GM19455 (cell line): ENCODE measurements around the gene GRK1.

Experiments
- ATAC-seq: cut with Tn5 transposase; IDR thresholded peaks from one replicate; pipeline ENCODE4 v1.9.1; 2021; ENCODE audit not compliant: unreplicated experiment

Gene GRK1

GRCh38 chr13:113632706-113633484, 34.1 kb upstream of the GRK1 start:
- no peak for ATAC-seq

DNA sequence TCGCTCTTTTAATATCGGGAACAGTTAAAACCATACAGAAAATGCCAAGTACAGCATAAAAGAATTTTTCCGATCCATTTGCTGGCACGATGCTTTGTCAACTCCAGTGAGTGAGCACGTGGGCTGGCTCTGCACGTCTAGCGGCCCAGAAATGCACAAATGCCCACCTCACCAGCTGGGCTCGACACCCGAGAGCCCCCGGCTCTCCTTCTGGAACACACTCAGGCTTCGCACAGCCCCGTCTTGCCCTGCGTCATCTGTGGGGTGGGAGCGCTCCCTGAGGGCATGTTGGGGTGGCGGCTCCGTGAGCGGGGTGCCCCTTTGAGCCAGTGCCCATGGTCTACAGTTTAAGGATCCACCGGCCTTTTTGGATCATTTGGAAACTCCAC, 33.5 kb upstream of the GRK1 start:
- ATAC-seq = no peak

DNA sequence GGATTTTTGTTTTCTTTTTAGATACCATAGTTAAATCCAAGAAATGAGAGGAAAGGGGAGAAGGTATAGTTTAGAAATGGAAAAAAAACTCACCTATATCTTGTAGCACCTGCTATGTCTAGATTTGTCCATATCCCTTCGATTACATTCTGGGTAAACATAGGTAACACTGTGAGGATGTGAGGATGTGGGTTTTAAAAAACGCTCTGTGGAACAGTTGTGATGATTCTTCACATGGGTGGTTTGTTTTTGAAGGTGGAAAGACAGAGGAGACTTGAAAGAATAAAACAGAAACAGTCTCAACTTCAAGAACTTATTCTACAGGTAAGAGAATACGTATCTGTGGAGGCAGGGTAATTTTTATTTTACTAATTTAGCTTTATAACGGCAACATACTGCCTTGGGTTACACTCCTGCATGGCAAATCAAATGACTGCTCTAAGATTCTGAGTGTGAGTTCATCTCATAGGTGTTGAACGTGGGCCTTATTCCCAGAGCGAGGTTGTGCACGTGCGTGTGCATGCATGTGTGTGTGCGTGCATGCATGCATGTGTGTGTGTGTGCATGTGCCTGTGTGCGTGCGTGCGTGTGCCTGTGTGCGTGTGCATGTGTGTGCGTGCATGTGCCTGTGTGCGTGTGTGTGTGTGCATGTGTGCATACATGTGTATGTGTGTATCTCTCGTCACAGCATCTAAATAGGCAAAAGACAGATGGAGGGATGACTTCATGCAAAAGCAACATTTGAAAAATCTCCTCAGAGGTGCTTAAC, 32.6 kb upstream of the GRK1 start:
- ATAC-seq = no peak

DNA sequence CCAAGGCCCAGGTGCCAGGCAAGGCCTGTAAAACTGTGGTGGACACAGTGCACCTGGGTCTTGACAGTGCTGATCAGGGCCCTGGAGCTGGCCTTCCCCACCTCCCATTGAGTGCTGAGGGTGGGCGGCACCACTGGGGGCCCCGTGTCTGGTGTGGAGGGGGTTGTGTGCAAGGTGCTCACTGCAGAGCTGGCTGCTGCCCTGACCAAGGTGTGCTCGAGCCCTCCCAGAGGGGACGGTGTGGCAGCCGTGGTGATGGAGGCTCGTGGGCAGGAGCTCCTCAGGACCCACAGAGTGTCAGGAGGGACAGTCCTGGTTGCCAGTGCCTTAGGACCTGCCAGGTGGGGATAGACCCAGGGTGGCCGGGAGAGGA, 32.0 kb upstream of the GRK1 start:
- no peak for ATAC-seq

DNA sequence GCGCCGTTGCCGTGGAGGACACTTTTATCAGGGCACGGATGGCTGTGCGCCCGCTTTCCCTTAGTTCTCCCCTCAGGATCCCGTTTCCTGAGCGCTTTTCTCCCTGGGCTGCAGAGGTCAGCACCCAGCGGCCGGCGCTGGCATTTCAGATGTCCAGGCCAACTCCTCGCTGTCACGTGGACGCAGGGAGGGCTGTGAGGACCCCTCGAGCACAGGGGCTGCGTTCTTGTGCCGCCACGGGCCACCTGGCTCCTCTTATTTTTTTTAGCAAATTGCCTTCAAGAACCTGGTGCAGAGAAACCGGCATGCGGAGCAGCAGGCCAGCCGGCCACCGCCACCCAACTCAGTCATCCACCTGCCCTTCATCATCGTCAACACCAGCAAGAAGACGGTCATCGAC, 31.3 kb upstream of the GRK1 start:
- no peak for ATAC-seq

DNA sequence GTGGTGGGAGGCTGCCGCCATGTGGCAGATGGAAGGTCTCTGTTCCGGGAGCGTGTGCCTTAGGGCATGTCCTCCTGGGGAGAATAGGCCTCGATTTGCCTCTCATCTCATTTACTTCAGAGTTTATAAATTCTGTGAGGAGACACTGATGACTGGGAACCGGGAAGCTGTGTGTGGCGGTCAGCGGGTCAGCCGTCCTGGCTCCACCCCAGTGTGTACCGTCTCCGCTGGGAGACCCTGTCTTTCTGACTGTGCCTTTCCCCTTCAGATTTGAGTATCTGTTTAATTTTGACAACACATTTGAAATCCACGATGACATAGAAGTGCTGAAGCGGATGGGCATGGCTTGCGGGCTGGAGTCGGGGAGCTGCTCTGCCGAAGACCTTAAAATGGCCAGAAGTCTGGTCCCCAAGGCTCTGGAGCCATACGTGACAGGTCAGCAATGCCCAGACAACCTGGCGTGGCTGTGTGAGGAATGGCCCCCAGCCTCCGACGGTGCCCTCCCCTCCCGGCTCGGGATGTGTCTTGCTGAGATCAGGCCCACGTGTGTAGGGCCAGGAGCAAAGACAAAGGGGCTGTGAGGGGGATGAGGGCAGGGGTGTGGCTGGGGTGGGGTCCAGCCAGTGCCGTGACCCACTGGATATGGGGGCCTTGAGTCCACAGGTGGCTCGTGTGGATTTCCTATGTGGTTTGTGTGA, 30.6 kb upstream of the GRK1 start:
- ATAC-seq = no peak

GRCh38 chr13:113637262-113638160, 29.5 kb upstream of the GRK1 start:
- ATAC-seq = no peak

DNA sequence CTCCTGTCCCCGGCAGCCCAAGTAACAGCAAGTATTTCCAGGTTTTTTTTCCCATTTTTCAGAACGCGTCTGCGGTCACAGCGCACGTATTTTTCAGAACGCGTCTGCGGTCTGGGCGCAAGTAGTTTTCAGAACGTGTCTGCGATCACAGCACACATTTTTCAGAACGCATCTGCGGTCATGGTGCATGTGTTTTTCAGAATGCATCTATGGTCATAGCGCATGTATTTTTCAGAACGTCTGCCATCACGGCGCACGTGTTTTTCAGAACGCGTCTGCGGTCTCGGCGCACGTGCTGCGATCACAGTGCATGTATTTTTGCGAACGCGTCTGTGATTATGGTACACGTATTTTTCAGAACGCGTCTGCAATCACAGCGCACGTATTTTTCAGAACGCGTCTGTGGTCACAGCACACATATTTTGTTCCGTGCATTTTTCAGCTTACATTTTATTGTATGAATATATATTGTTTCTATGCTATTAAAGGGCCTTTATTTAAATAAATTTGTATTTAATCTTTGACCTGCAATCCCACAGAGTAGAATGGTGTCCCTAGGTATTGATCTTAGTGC, 28.8 kb upstream of the GRK1 start:
- ATAC-seq = no peak

DNA sequence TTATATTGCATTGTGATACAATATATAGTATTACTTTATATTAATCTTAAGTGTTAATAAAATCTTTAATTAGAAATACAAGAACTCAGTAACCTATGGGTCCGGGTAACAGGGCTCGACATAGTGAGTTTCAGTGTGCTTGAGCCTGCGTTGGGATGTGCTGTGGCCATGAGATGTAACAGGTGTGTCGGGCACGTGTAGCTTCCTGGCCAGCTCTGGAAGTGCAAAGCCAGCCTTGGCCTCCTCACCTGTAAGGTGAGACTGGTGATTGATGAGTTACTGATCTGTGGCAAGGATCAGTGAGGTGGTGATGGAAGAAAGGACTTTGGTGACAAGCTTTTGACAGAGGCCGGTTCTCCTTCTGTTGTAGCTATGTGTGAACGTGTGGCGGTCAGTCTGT, 28.2 kb upstream of the GRK1 start:
- ATAC-seq = no peak

DNA sequence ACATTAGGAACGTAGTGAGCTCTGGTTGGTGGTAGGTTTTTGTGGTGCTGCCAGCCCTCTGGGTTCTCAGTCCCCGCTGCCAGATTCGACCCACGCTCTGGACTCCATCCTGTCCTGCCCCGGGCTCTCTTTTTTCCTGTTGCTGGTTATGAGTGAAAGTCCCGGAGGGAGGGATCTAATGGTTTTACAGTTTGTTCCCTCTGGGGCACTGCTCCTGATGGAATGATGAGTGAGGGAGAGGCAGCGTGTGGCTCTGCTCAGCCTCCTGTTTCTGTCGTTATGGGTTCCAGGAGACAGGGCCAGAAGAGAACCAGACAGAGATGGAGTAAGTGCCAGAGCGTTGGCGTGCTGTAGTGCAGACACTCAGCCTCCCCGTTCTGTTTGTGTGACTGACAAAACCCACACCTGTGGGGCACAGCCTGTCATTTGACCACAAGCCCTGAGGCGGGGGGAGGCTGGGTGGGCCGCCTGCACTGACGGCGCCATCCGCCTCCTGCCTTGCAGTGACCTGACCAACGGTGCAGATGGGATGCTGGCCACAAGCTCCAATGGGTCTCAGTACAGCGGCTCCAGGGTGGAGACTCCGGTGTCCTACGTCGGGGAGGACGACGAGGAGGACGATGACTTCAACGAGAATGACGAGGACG, 27.3 kb upstream of the GRK1 start:
- no peak for ATAC-seq

- no peak for ATAC-seq
These were observed 25.6 kb upstream of the GRK1 start for GRCh38 chr13:113641426-113641825.

GRCh38 chr13:113642563-113642962, 24.5 kb upstream of the GRK1 start:
- ATAC-seq = no peak

- no peak for ATAC-seq
These were observed 23.4 kb upstream of the GRK1 start for GRCh38 chr13:113643593-113643992.

DNA sequence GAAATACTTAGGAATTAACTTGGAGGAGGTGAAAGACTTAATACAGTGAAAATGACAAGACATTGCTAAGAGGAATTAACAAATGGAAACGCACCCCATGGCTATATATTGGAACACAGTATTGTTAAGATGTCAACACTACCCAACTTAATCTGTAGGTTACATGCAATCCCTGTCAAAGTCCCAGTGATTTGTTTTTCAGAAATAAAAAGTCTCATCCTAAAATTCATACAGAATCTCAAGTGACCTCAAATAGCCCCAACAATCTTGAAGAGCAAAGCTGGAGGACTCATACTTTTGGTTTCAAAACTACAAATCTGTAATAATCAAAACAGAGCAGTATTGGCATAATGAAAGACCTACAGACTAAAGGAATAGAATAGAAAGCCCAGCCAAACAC, 22.2 kb upstream of the GRK1 start:
- no peak for ATAC-seq

DNA sequence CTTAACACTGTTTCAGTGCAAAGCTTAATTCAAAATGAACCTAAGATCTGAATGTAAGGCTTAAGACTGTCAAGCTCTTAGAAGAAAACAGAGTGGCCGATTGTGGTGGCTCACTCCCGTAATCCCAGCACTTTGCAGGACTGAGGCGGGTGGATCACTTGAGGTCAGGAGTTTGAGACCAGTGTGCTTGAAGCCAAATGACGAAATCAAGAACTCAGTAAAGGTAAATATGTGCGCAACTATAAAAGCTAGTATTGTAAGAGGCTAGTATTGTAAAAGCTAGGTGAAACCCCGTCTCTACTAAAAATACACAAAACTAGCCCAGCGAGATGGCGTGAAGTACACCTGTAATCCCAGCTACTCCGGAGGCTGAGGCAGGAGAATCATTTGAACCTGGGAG, 21.7 kb upstream of the GRK1 start:
- no peak for ATAC-seq

DNA sequence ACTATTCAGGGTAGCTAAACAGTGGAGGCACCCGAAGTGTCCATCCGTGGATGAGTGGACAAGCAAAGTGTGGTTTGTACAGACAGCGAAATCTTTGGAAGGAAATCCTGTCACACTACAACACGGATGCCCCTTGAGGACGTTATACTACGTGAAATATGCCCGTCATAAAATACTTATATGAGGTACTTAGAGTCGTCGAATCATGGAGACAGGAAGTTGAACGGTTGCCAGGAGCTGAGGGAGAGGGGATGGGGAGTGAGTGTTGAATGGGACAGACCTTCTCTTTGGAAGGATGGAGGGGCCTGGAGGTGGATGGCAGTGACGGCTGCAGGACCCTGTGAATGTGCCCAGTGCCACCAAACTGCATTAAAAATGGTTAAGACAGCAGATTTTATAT, 20.6 kb upstream of the GRK1 start:
- ATAC-seq = no peak

- ATAC-seq = no peak
These were observed 20.1 kb upstream of the GRK1 start for GRCh38 chr13:113646921-113647340.

- no peak for ATAC-seq
These were observed 19.4 kb upstream of the GRK1 start for GRCh38 chr13:113647351-113648215.

GRCh38 chr13:113648216-113648610, 18.8 kb upstream of the GRK1 start:
- ATAC-seq = no peak
